Stomach (tissue), 9 donors: ENCODE data around the gene EFNA3. TPM values are rescaled to one million over a fixed set of nuclear protein-coding genes. Genes with fewer than 3 reads are reported as not detected.

Experiments
- DNase-seq, 2 donors: peaks; one replicate each; pipeline versions ENCODE4 v3.0.0 to v3.0.0-alpha.2; 2013 to 2019
- H3K27ac ChIP-seq, 5 donors: fragments of 200-600 bp in 4 of 5; sonication (generic) in 4 of 5; one replicate each; pipeline ENCODE4 v1.5.1; 2013 to 2019; ENCODE audit warnings: mild to moderate bottlenecking in 1 of 5, moderate library complexity in 1 of 5
- H3K27me3 ChIP-seq, 3 donors: fragments of 200-600 bp; sonication (generic); one replicate each; pipeline ENCODE4 v1.5.1; 2017 to 2019; ENCODE audit warnings: mixed run types in 1 of 3
- H3K36me3 ChIP-seq, 4 donors: fragments of 200-600 bp; sonication (generic); 1 replicate in 3 of 4; 2 replicates in 1 of 4; pipeline ENCODE4 v1.5.1; 2016 to 2019
- H3K4me1 ChIP-seq, 4 donors: fragments of 200-600 bp; sonication (generic); one replicate each; pipeline ENCODE4 v1.5.1; 2016 to 2019
- H3K4me3 ChIP-seq, 4 donors: fragments of 200-600 bp; sonication (generic) in 3 of 4; one replicate each; pipeline ENCODE4 v1.5.1; 2016 to 2019; ENCODE audit warnings: mild to moderate bottlenecking in 1 of 4
- H3K9me3 ChIP-seq, 4 donors: fragments of 200-600 bp; sonication (generic); one replicate each; pipeline ENCODE4 v1.5.1; 2016 to 2019
- EP300 ChIP-seq: sonication (generic); formaldehyde crosslinking; IDR thresholded peaks from one replicate; pipeline ENCODE4 v1.6.1; 2017; ENCODE audit warnings: antibody characterized with exemption
- POLR2A ChIP-seq, 4 donors: fragments of 450-650 bp; IDR thresholded peaks; one replicate each; pipeline ENCODE4 v1.6.1; 2016; ENCODE audit warnings: antibody characterized with exemption in 4 of 4, control low read depth in 2 of 4, mild to moderate bottlenecking in 1 of 4, moderate library complexity in 1 of 4
- POLR2AphosphoS5 ChIP-seq, 3 donors: sonication (generic); formaldehyde crosslinking; IDR thresholded peaks; one replicate each; pipeline ENCODE4 v1.6.1; 2016; ENCODE audit warnings: antibody characterized with exemption in 3 of 3
- WGBS, 5 donors: extraction: QIAGEN DNeasy Blood & Tissue Kit in 3 of 5; methylation state at CpG; one replicate each; pipeline versions ENCODE4 v1.1.5 to v1.1.7; 2013 to 2018; 5-methylcytosine and 5-hydroxymethylcytosine counted together
- intact Hi-C: fragments of 100-400 bp; cut with DNase I; formaldehyde crosslinking; loops from one replicate; pipeline ENCODE4 v1.15.1; 2023; ENCODE audit warnings: low total_unique reads
- polyA plus RNA-seq, 3 donors: library from polyadenylated mRNA; stranded (reverse); fragments of 200-250 nt; gene quantifications; one replicate each; pipeline ENCODE4 v1.2.3, GENCODE V29; 2013
- total RNA-seq, 5 donors: library from RNA; depleted of rRNA; stranded (reverse); fragments of >200 nt; gene quantifications; one replicate each; pipeline versions ENCODE4 v1.1.0 to v1.2.3, GENCODE V29; 2014 to 2016
- TF ChIP-seq, protein P1 (sequence below), 7 experiments: fragments of 450-650 bp in 4 of 7; fragments of 200-600 bp in 3 of 7; sonication (generic) in 3 of 7; IDR thresholded peaks; one replicate each; pipeline ENCODE4 v1.5.1; 2016 to 2019; ENCODE audit warnings: antibody characterized with exemption in 7 of 7, control low read depth in 2 of 7, mild to moderate bottlenecking in 1 of 7
- donor health status: healthy with polysubstance abuse.
- donor health status: Bipolar disorder and iron deficiency.
- donor health status: healthy.

Gene EFNA3
- total and polyA plus RNA-seq, 8 donors, result 0.76 to 4.9 (median 1.5) TPM; not detected in 5

GRCh38 chr1:155030899-155031298 lies 47.7 kb upstream of the EFNA3 start:
- H3K27me3 ChIP-seq, result no peaks in the 10 kb centered on the region
- no peaks in the 10 kb centered on the region for H3K4me1 ChIP-seq
- H3K4me3 ChIP-seq, result no peak overlapping the region
- intact Hi-C loops, result no loop called here
- no peaks in the 10 kb centered on the region for H3K36me3 ChIP-seq
- no peak overlapping the region for H3K27ac ChIP-seq
- no peak for TF ChIP-seq POLR2AphosphoS5 (IDR thresholded peaks at IDR 0.05)
- TF ChIP-seq, protein P1, sequence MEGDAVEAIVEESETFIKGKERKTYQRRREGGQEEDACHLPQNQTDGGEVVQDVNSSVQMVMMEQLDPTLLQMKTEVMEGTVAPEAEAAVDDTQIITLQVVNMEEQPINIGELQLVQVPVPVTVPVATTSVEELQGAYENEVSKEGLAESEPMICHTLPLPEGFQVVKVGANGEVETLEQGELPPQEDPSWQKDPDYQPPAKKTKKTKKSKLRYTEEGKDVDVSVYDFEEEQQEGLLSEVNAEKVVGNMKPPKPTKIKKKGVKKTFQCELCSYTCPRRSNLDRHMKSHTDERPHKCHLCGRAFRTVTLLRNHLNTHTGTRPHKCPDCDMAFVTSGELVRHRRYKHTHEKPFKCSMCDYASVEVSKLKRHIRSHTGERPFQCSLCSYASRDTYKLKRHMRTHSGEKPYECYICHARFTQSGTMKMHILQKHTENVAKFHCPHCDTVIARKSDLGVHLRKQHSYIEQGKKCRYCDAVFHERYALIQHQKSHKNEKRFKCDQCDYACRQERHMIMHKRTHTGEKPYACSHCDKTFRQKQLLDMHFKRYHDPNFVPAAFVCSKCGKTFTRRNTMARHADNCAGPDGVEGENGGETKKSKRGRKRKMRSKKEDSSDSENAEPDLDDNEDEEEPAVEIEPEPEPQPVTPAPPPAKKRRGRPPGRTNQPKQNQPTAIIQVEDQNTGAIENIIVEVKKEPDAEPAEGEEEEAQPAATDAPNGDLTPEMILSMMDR (IDR thresholded peaks at IDR 0.05), result no peak
- no peak for DNase-seq
- no peaks in the 10 kb centered on the region for H3K9me3 ChIP-seq
- WGBS, 5 donors, result 68 to 86% (median 83%) methylated on average over 11 of the region's 11 CpGs

- intact Hi-C loops, result no loop called here
- no peak overlapping the region for H3K27ac ChIP-seq
Observed at GRCh38 chr1:155032886-155033285, 45.8 kb upstream of the EFNA3 start.

DNA sequence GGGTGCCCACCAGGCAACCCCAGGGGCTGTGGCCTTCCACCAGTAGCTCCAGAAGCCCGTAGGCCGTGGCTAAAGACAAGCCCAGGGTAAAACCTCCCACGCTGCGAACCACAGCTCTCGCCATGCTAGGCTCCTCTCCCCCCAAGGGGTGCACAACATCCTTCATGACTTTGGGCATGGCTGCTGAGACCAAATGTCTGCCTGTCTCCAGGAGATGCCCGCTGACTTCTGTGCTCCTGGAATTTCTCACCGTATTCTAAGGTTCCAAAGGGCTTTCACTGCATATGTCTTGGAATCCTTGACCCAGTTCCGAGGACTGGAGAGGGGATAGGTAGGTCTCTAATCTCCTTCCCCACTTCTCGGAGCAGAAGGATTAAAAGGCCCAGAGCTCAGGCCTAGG lies 45.1 kb upstream of the EFNA3 start, which contains the start of the genes DCST1 and DCST2:
Gene DCST1 (plus strand): TSS at position 301 of the 400 bp plus-strand sequence. CDS start 213 bp downstream, outside the sequence.
Gene DCST2 (minus strand): TSS at position 258 of the 400 bp plus-strand sequence. CDS start 80 bp downstream, at position 178.
- intact Hi-C loops, result no loop called here
- DNase-seq, result no peak
- Histone ChIP-seq H3K4me1 (peaks cover 2 to 5% (median 5%) of the 10 kb centered on the region in 4 donors), H3K9me3 (no peaks in the 10 kb centered on the region), H3K36me3 (no peaks in the 10 kb centered on the region), H3K27ac (no peak within 1 kb of the TSS), H3K4me3 (no peak within 1 kb of the TSS), H3K27me3 (no peaks in the 10 kb centered on the region)
- no peak for TF ChIP-seq POLR2AphosphoS5 (IDR thresholded peaks at IDR 0.05)
- WGBS, 5 donors, result 92 to 97% (median 94%) methylated on average over 9 of the region's 9 CpGs

More at GRCh38 chr1:155032886-155033285, 45.8 kb upstream of the EFNA3 start:
- H3K36me3 ChIP-seq, result no peaks in the 10 kb centered on the region
- 82 to 89% (median 86%) methylated on average over 10 to 12 of the region's 12 CpGs for WGBS, 5 donors
- H3K9me3 ChIP-seq, result no peaks in the 10 kb centered on the region
- TF ChIP-seq, protein P1 (IDR thresholded peaks at IDR 0.05), result no peak
- TF ChIP-seq POLR2A (IDR thresholded peaks at IDR 0.05) (no peak), EP300 (no peak), POLR2AphosphoS5 (IDR thresholded peaks at IDR 0.05) (no peak)
- no peaks in the 10 kb centered on the region for H3K27me3 ChIP-seq
- no peak overlapping the region for H3K4me3 ChIP-seq
- no peaks in the 10 kb centered on the region for H3K4me1 ChIP-seq
- DNase-seq, result no peak

DNA sequence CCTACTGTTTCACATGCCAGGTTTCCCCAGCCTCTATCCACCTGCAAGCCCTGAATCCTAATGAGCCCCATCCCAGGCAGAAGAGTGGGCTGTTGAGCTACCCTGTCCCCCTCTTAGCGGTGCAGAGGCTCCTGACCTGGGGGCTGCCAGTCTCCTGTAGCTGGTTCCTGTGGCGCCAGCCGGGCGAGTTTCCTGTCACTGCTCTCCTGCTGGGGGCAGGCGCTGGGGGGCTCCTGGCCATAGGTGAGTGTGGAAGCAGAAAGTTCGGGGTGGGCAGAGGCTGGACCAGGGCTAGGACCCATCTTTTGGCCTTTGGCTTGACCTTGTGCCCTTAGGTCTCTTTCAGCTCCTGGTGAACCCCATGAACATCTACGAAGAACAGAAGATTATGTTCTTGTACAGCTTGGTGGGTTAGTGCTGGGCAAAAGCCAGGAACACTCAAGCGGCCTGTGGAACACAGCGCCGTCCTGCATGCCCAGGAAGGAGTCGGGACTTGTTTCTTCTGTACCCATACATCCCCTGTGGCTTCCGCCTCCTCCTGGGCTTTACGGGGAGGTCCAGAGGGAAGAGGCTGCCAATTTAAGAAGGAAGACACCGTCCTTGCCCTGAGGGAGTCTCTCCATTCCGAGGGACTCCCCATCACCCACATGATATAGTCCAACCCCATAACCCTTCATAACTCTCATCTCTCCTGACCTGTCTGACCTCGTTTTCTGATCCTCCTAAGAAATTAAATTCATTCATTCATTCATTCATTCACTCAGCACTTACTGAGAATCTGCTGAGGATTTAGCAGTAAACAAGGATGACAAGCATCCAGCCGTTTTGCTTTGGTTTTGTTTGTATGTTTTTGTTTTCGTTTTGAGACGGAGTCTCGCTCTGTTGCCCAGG lies 44.1 kb upstream of the EFNA3 start:
- TF ChIP-seq POLR2AphosphoS5 (IDR thresholded peaks at IDR 0.05), result no peak
- TF ChIP-seq, protein P1 (IDR thresholded peaks at IDR 0.05), result no peak
- WGBS, 5 donors, result 78 to 87% (median 85%) methylated on average over 16 to 20 of the region's 20 CpGs
- H3K27me3 ChIP-seq, result no peaks in the 10 kb centered on the region
- peaks cover 12 to 15% (median 12%) of the 10 kb centered on the region in 4 donors for H3K4me1 ChIP-seq
- H3K4me3 ChIP-seq, result no peak overlapping the region
- H3K27ac ChIP-seq, result no peak overlapping the region
- no peaks in the 10 kb centered on the region for H3K9me3 ChIP-seq
- intact Hi-C loops, result no loop called here
- no peak for DNase-seq
- H3K36me3 ChIP-seq, result no peaks in the 10 kb centered on the region

DNA sequence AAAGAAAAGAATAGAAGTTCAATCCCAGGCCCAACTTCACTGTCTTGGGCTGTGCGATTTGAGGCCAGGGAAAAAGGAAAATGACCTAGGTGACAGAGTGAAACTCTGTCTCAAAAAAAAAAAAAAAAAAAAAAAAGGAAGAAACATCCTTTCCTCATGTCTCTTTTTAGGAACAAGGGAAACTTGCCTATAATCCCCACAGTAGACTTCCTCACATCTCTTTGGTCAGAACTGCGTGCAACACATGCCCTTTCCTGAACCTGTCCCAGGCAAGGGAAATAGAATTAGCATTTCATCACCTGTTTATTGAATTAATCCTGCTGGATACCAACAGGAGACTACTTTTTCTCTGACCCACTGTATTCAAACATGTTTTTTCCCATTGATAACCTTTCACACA lies 42.7 kb upstream of the EFNA3 start:
- intact Hi-C loops, result no loop called here
- no peak overlapping the region for H3K4me3 ChIP-seq
- WGBS, 5 donors, result 83 to 89% (median 87%) methylated on average over 2 of the region's 2 CpGs
- no peak for TF ChIP-seq POLR2A (IDR thresholded peaks at IDR 0.05)
- no peak for TF ChIP-seq POLR2AphosphoS5 (IDR thresholded peaks at IDR 0.05)
- no peak for TF ChIP-seq EP300
- TF ChIP-seq, protein P1 (IDR thresholded peaks at IDR 0.05), result no peak
- H3K36me3 ChIP-seq, result no peaks in the 10 kb centered on the region
- H3K9me3 ChIP-seq, result no peaks in the 10 kb centered on the region
- H3K27me3 ChIP-seq, result no peaks in the 10 kb centered on the region
- H3K4me1 ChIP-seq, result peaks cover 12 to 16% (median 12%) of the 10 kb centered on the region in 4 donors
- no peak for DNase-seq
- no peak overlapping the region for H3K27ac ChIP-seq
